HL-60 (cell line): ENCODE results near the gene ARSD.

Source experiments
- DNase-seq, 2 experiments: peaks; one replicate each; pipeline ENCODE4 v3.0.0-alpha.2; 2010 to 2020; ENCODE audit warnings: low read depth in 1 of 2, low spot score in 1 of 2
- H3K27ac ChIP-seq: fragments of 250-450 bp; sonication (Bioruptor Pico); replicated peaks from 2 replicates; pipeline ENCODE4 v1.5.1; 2020; ENCODE audit warnings: mild to moderate bottlenecking, moderate library complexity
- H3K27me3 ChIP-seq: fragments of 250-450 bp; sonication (Bioruptor Pico); 2 replicates; pipeline ENCODE4 v1.5.1; 2021; ENCODE audit warnings: mild to moderate bottlenecking, moderate library complexity; ENCODE audit not compliant: insufficient read depth, poor library complexity, severe bottlenecking
- H3K4me3 ChIP-seq: replicated peaks from 2 replicates; pipeline ENCODE4 v1.5.1; 2011; ENCODE audit warnings: mild to moderate bottlenecking, control low read depth, low read length; ENCODE audit not compliant: insufficient read depth
- GABPA ChIP-seq: IDR thresholded peaks from 2 replicates; pipeline ENCODE4 v1.6.1; 2012; ENCODE audit warnings: low read depth
- POLR2AphosphoS5 ChIP-seq: IDR thresholded peaks from 2 replicates; pipeline ENCODE4 v1.6.1; 2012; ENCODE audit warnings: low read depth
- SPI1 ChIP-seq: IDR thresholded peaks from 2 replicates; pipeline ENCODE4 v1.6.1; 2012; ENCODE audit warnings: low read depth, mild to moderate bottlenecking, borderline replicate concordance
- TF ChIP-seq, protein P1 (sequence below): IDR thresholded peaks from 2 replicates; pipeline ENCODE4 v1.6.1; 2012; ENCODE audit warnings: low read depth; ENCODE audit not compliant: insufficient replicate concordance
- TF ChIP-seq, protein P2 (sequence below): IDR thresholded peaks from one replicate; pipeline ENCODE4 v1.5.1; 2011; ENCODE audit warnings: low read length, control low read depth, inconsistent platforms; ENCODE audit not compliant: insufficient read depth

ARSD gene

DNA sequence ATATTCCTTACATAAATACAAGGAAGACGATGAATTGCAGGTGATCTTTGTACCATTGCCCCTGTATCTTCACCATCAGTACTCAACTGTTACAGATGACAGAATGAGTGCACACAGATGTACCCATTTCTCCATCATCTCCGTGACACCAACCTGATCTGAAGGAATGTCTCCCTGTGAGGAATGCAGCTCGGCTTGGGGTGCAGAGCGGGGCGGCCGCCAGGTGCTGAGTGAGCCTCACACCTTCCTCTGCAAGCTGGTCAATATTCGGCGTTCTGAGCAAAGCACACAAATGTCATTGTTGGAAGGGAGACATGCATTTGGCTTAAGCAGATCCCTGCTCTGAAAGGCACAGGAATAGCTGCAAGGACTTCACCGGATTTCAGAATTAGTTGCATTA lies 7.4 kb downstream of the ARSD start:
- no peak overlapping the region for H3K4me3 ChIP-seq
- no peaks in the 10 kb centered on the region for H3K27me3 ChIP-seq
- no peak for TF ChIP-seq POLR2AphosphoS5
- TF ChIP-seq, protein P1, sequence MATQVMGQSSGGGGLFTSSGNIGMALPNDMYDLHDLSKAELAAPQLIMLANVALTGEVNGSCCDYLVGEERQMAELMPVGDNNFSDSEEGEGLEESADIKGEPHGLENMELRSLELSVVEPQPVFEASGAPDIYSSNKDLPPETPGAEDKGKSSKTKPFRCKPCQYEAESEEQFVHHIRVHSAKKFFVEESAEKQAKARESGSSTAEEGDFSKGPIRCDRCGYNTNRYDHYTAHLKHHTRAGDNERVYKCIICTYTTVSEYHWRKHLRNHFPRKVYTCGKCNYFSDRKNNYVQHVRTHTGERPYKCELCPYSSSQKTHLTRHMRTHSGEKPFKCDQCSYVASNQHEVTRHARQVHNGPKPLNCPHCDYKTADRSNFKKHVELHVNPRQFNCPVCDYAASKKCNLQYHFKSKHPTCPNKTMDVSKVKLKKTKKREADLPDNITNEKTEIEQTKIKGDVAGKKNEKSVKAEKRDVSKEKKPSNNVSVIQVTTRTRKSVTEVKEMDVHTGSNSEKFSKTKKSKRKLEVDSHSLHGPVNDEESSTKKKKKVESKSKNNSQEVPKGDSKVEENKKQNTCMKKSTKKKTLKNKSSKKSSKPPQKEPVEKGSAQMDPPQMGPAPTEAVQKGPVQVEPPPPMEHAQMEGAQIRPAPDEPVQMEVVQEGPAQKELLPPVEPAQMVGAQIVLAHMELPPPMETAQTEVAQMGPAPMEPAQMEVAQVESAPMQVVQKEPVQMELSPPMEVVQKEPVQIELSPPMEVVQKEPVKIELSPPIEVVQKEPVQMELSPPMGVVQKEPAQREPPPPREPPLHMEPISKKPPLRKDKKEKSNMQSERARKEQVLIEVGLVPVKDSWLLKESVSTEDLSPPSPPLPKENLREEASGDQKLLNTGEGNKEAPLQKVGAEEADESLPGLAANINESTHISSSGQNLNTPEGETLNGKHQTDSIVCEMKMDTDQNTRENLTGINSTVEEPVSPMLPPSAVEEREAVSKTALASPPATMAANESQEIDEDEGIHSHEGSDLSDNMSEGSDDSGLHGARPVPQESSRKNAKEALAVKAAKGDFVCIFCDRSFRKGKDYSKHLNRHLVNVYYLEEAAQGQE = no peak
- no peak for TF ChIP-seq SPI1
- TF ChIP-seq GABPA = no peak
- TF ChIP-seq, protein P2, sequence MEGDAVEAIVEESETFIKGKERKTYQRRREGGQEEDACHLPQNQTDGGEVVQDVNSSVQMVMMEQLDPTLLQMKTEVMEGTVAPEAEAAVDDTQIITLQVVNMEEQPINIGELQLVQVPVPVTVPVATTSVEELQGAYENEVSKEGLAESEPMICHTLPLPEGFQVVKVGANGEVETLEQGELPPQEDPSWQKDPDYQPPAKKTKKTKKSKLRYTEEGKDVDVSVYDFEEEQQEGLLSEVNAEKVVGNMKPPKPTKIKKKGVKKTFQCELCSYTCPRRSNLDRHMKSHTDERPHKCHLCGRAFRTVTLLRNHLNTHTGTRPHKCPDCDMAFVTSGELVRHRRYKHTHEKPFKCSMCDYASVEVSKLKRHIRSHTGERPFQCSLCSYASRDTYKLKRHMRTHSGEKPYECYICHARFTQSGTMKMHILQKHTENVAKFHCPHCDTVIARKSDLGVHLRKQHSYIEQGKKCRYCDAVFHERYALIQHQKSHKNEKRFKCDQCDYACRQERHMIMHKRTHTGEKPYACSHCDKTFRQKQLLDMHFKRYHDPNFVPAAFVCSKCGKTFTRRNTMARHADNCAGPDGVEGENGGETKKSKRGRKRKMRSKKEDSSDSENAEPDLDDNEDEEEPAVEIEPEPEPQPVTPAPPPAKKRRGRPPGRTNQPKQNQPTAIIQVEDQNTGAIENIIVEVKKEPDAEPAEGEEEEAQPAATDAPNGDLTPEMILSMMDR = no peak
- DNase-seq = no peak
- H3K27ac ChIP-seq = no peak overlapping the region

DNA sequence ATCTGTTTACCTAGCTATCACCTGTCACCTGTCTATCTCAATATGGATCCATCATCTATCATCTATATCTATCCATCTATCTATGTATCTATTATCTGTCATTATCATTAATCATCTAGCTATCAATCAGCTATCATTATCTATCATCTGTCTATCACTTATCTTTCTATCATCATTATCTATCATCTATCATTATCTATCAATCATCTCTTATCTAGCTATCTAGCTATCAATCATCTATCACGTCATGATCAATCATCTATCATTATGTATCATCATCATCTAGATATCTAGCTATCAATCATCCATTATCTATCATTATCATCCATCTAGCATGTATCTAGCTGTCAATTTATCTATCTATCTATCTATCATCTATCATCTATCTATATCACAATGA lies 7.9 kb downstream of the ARSD start:
- Histone ChIP-seq H3K27ac (no peak overlapping the region), H3K4me3 (no peak overlapping the region), H3K27me3 (no peaks in the 10 kb centered on the region)
- DNase-seq = no peak
- TF ChIP-seq, protein P2 = no peak
- TF ChIP-seq POLR2AphosphoS5 (no peak), SPI1 (no peak), GABPA (no peak)

- DNase-seq = no peak
- H3K27me3 ChIP-seq = no peaks in the 10 kb centered on the region
- H3K4me3 ChIP-seq = no peak overlapping the region
- H3K27ac ChIP-seq = no peak overlapping the region
- TF ChIP-seq, protein P2 = no peak
- TF ChIP-seq SPI1 (no peak), POLR2AphosphoS5 (no peak), GABPA (no peak)
- TF ChIP-seq, protein P1 = no peak
These were observed 11.4 kb downstream of the ARSD start for GRCh38 chrX:2917767-2918166.

GRCh38 chrX:2913118-2913517 lies 16.0 kb downstream of the ARSD start:
- TF ChIP-seq, protein P2 = no peak
- TF ChIP-seq POLR2AphosphoS5 (no peak), GABPA (no peak), SPI1 (no peak)
- TF ChIP-seq, protein P1 = no peak
- Histone ChIP-seq H3K4me3 (no peak overlapping the region), H3K27me3 (no peaks in the 10 kb centered on the region), H3K27ac (no peak overlapping the region)
- no peak for DNase-seq
